ENCODE measurements around the gene COL5A3.
"Not testable (repeated sequence)": the region's sequence is repeated elsewhere in the genome, so short reads cannot be mapped to it uniquely, and the experiment has no call there.

The COL5A3 gene

GRCh38 chr19:9931629-9932028, 78.7 kb downstream of the COL5A3 start:
- H3K27me3 ChIP-seq (ENCODE audit: control insufficient read depth, insufficient read depth, low read length), result no peaks in the 10 kb centered on the region
- H3K4me3 ChIP-seq (ENCODE audit: low read depth, low read length), result no peak overlapping the region
- H3K36me3 ChIP-seq (ENCODE audit: control insufficient read depth, insufficient read depth, low read length), result no peaks in the 10 kb centered on the region
- no peaks in the 10 kb centered on the region for H3K4me1 ChIP-seq (ENCODE audit: control insufficient read depth, insufficient read depth, low read length)
- no peak overlapping the region for H3K9ac ChIP-seq (ENCODE audit: low read depth, low read length)
- H3K9me3 ChIP-seq (ENCODE audit: control insufficient read depth, insufficient read depth, low read length), result no peaks in the 10 kb centered on the region

DNA sequence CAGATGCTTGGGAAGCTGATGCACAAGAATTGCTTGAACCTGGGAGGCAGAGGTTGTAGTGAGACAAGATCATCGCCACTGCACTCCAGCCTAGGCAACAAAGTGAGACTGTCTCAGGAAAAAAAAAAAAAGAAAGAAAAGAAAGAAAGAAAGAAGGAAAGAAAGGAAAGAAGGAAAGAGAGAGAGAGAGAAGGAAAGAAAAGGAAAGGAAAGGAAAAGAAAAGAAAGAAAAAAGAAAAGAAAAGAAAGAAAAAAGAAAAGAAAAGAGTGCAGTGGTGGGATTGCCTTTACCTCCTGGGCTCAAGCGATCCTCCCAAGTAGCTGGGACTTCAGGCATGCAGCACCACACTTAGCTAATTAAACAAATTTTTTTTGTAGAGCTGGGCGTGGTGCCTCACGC, 86.9 kb downstream of the COL5A3 start:
- Histone ChIP-seq H3K9me3 (ENCODE audit: control insufficient read depth, insufficient read depth, low read length) (no peaks in the 10 kb centered on the region), H3K36me3 (ENCODE audit: control insufficient read depth, insufficient read depth, low read length) (peaks cover 2% of the 10 kb centered on the region), H3K9ac (ENCODE audit: low read depth, low read length) (no peak overlapping the region), H3K4me1 (ENCODE audit: control insufficient read depth, insufficient read depth, low read length) (no peaks in the 10 kb centered on the region), H3K27me3 (ENCODE audit: control insufficient read depth, insufficient read depth, low read length) (no peaks in the 10 kb centered on the region), H3K4me3 (ENCODE audit: low read depth, low read length) (no peak overlapping the region)

GRCh38 chr19:9922782-9923379, 87.4 kb downstream of the COL5A3 start:
- not testable (repeated sequence) for H3K9ac ChIP-seq (ENCODE audit: low read depth, low read length); H3K4me1 ChIP-seq (ENCODE audit: control insufficient read depth, insufficient read depth, low read length); H3K36me3 ChIP-seq (ENCODE audit: control insufficient read depth, insufficient read depth, low read length); H3K27me3 ChIP-seq (ENCODE audit: control insufficient read depth, insufficient read depth, low read length); H3K9me3 ChIP-seq (ENCODE audit: control insufficient read depth, insufficient read depth, low read length); H3K4me3 ChIP-seq (ENCODE audit: low read depth, low read length)

- no peak overlapping the region for H3K4me3 ChIP-seq (ENCODE audit: low read depth, low read length)
- no peaks in the 10 kb centered on the region for H3K9me3 ChIP-seq (ENCODE audit: control insufficient read depth, insufficient read depth, low read length)
- no peak overlapping the region for H3K9ac ChIP-seq (ENCODE audit: low read depth, low read length)
- H3K36me3 ChIP-seq (ENCODE audit: control insufficient read depth, insufficient read depth, low read length), result no peaks in the 10 kb centered on the region
- H3K27me3 ChIP-seq (ENCODE audit: control insufficient read depth, insufficient read depth, low read length), result peaks cover 2% of the 10 kb centered on the region
- peaks cover 3% of the 10 kb centered on the region for H3K4me1 ChIP-seq (ENCODE audit: control insufficient read depth, insufficient read depth, low read length)
These were observed 93.0 kb downstream of the COL5A3 start for GRCh38 chr19:9917321-9917720.

GRCh38 chr19:9916719-9917118, 93.6 kb downstream of the COL5A3 start:
- H3K27me3 ChIP-seq (ENCODE audit: control insufficient read depth, insufficient read depth, low read length), result peaks cover 3% of the 10 kb centered on the region
- no peak overlapping the region for H3K4me3 ChIP-seq (ENCODE audit: low read depth, low read length)
- H3K9me3 ChIP-seq (ENCODE audit: control insufficient read depth, insufficient read depth, low read length), result no peaks in the 10 kb centered on the region
- no peak overlapping the region for H3K9ac ChIP-seq (ENCODE audit: low read depth, low read length)
- peaks cover 3% of the 10 kb centered on the region for H3K4me1 ChIP-seq (ENCODE audit: control insufficient read depth, insufficient read depth, low read length)
- H3K36me3 ChIP-seq (ENCODE audit: control insufficient read depth, insufficient read depth, low read length), result no peaks in the 10 kb centered on the region

- Histone ChIP-seq H3K27me3 (ENCODE audit: control insufficient read depth, insufficient read depth, low read length) (peaks cover 3% of the 10 kb centered on the region), H3K4me3 (ENCODE audit: low read depth, low read length) (peak overlapping the region; percentile 71), H3K36me3 (ENCODE audit: control insufficient read depth, insufficient read depth, low read length) (no peaks in the 10 kb centered on the region), H3K9ac (ENCODE audit: low read depth, low read length) (peak overlapping the region; percentile 76), H3K9me3 (ENCODE audit: control insufficient read depth, insufficient read depth, low read length) (no peaks in the 10 kb centered on the region), H3K4me1 (ENCODE audit: control insufficient read depth, insufficient read depth, low read length) (peaks cover 3% of the 10 kb centered on the region)
These were observed 95.7 kb downstream of the COL5A3 start for GRCh38 chr19:9914315-9915207.

DNA sequence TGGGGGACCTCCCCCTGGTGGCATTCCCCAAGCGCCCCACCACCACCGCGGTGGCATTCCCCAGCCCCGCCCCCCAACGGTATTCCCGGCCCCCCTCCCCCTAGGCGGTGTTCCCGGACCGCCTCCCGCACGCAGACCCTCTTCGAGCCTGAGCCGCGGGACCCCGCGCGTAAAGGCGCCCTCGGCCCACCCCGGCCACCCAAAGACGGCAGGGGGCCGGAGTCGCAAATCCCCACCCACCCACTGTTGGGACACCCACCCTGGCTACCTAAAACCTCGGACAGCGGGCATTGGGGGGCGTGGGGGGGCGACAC, 96.3 kb downstream of the COL5A3 start:
- Histone ChIP-seq H3K9me3 (ENCODE audit: control insufficient read depth, insufficient read depth, low read length) (no peaks in the 10 kb centered on the region), H3K9ac (ENCODE audit: low read depth, low read length) (no peak overlapping the region)

GRCh38 chr19:9913237-9914000, 96.9 kb downstream of the COL5A3 start:
- Histone ChIP-seq H3K4me3 (ENCODE audit: low read depth, low read length) (peak overlapping the region; percentile 61), H3K36me3 (ENCODE audit: control insufficient read depth, insufficient read depth, low read length) (no peaks in the 10 kb centered on the region), H3K27me3 (ENCODE audit: control insufficient read depth, insufficient read depth, low read length) (peaks cover 3% of the 10 kb centered on the region), H3K4me1 (ENCODE audit: control insufficient read depth, insufficient read depth, low read length) (peaks cover 3% of the 10 kb centered on the region), H3K9me3 (ENCODE audit: control insufficient read depth, insufficient read depth, low read length) (no peaks in the 10 kb centered on the region), H3K9ac (ENCODE audit: low read depth, low read length) (no peak overlapping the region)

More for the DNA sequence above, 96.3 kb downstream of the COL5A3 start:
- peaks cover 3% of the 10 kb centered on the region for H3K4me1 ChIP-seq (ENCODE audit: control insufficient read depth, insufficient read depth, low read length)
- no peaks in the 10 kb centered on the region for H3K36me3 ChIP-seq (ENCODE audit: control insufficient read depth, insufficient read depth, low read length)
- H3K27me3 ChIP-seq (ENCODE audit: control insufficient read depth, insufficient read depth, low read length), result peaks cover 3% of the 10 kb centered on the region
- H3K4me3 ChIP-seq (ENCODE audit: low read depth, low read length), result peak overlapping the region; percentile 71

GRCh38 chr19:9912551-9913236, 97.6 kb downstream of the COL5A3 start:
- Histone ChIP-seq H3K27me3 (ENCODE audit: control insufficient read depth, insufficient read depth, low read length) (peaks cover 3% of the 10 kb centered on the region), H3K4me1 (ENCODE audit: control insufficient read depth, insufficient read depth, low read length) (peaks cover 3% of the 10 kb centered on the region), H3K9me3 (ENCODE audit: control insufficient read depth, insufficient read depth, low read length) (no peaks in the 10 kb centered on the region), H3K36me3 (ENCODE audit: control insufficient read depth, insufficient read depth, low read length) (no peaks in the 10 kb centered on the region), H3K4me3 (ENCODE audit: low read depth, low read length) (peak overlapping the region; percentile 61), H3K9ac (ENCODE audit: low read depth, low read length) (no peak overlapping the region)

DNA sequence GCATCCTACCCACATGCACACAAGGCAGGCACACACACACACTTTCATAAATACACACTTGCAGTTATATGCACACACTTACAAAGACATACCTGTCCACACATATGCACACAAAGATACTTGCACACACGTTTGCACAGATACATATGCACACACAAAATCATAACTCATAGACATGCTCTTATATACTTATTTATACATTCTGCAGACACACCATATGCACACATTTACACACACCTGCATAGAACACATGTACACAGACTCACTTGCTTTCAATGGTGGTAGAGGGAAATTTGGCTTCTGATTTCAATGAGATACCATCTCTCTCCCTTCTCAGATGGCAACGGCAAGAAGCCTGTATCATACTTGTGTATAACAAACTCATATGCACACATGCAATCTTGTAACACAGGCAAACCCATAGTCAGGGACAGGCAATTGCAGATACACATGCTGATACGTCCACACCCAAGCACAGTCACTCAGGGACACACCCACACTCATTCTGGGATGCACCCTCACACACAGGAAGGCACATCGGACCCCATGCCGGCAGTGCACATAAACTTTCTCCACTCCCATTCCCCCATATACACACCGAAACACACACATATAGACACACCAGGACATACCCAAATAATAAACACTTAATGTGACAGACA, 98.6 kb downstream of the COL5A3 start:
- Histone ChIP-seq H3K9ac (ENCODE audit: low read depth, low read length) (no peak overlapping the region), H3K4me3 (ENCODE audit: low read depth, low read length) (no peak overlapping the region), H3K27me3 (ENCODE audit: control insufficient read depth, insufficient read depth, low read length) (peaks cover 3% of the 10 kb centered on the region), H3K4me1 (ENCODE audit: control insufficient read depth, insufficient read depth, low read length) (peaks cover 3% of the 10 kb centered on the region), H3K36me3 (ENCODE audit: control insufficient read depth, insufficient read depth, low read length) (no peaks in the 10 kb centered on the region), H3K9me3 (ENCODE audit: control insufficient read depth, insufficient read depth, low read length) (no peaks in the 10 kb centered on the region)

- H3K9ac ChIP-seq (ENCODE audit: low read depth, low read length), result no peak overlapping the region
- H3K27me3 ChIP-seq (ENCODE audit: control insufficient read depth, insufficient read depth, low read length), result peaks cover 3% of the 10 kb centered on the region
- H3K4me3 ChIP-seq (ENCODE audit: low read depth, low read length), result no peak overlapping the region
- H3K36me3 ChIP-seq (ENCODE audit: control insufficient read depth, insufficient read depth, low read length), result no peaks in the 10 kb centered on the region
- H3K9me3 ChIP-seq (ENCODE audit: control insufficient read depth, insufficient read depth, low read length), result no peaks in the 10 kb centered on the region
- peaks cover 3% of the 10 kb centered on the region for H3K4me1 ChIP-seq (ENCODE audit: control insufficient read depth, insufficient read depth, low read length)
These were observed 99.7 kb downstream of the COL5A3 start for GRCh38 chr19:9910625-9911024.
